ENCODE data around the gene EVI5L. TPM values are rescaled to one million over a fixed set of nuclear protein-coding genes. Genes with fewer than 3 reads are reported as not detected.

The EVI5L gene
- total and polyA plus RNA-seq, 2 of the 8 experiments (the other 6 are each of a cell fraction or from before 2014, with no cell fraction given) = 7.2 to 11.0 TPM

GRCh38 chr19:7788178-7788932 lies 41.7 kb upstream of the EVI5L start:
- Histone ChIP-seq H4K91ac (replicated peaks; ENCODE audit: insufficient read length, low read length) (no peak overlapping the region), H2BK12ac (ENCODE audit: low read depth, low read length) (peak overlapping the region; percentile 77; the same call in 1 of the 2 replicates), H2BK120ac (replicated peaks; ENCODE audit: low read depth, low read length) (no peak overlapping the region), H3K4ac (replicated peaks; ENCODE audit: insufficient read length, low read depth, low read length) (no peak overlapping the region), H3K4me1 (replicated peaks in 1 of 4; ENCODE audit: control insufficient read depth in 3 of 4, insufficient read depth in 4 of 4, low read length in 3 of 4) (peaks cover 0 to 19% (median 12%) of the 10 kb centered on the region in 4 experiments; a peak in 6 of 7 replicates), H3K56ac (replicated peaks; ENCODE audit: insufficient read length, low read depth, low read length) (no peak overlapping the region), H2BK20ac (ENCODE audit: low read length) (no peak overlapping the region), H3K4me2 (ENCODE audit: insufficient read depth in 1 of 2, low read depth in 2 of 2, low read length in 2 of 2) (peak overlapping the region; percentile 87 to 99), H3K9me3 (ENCODE audit: insufficient read depth in 2 of 2, low read depth in 1 of 2, low read length in 1 of 2) (no peaks in the 10 kb centered on the region), H3K36me3 (ENCODE audit: control insufficient read depth in 2 of 4, insufficient read depth in 4 of 4, low read length in 3 of 4) (no peaks in the 10 kb centered on the region), H4K5ac (ENCODE audit: insufficient read length, low read depth, low read length) (no peak overlapping the region), H3K14ac (ENCODE audit: insufficient read length) (no peak overlapping the region), H2AK5ac (ENCODE audit: low read depth, low read length) (no peak overlapping the region), H3K79me1 (ENCODE audit: low read depth, low read length) (no peaks in the 10 kb centered on the region), H3K23me2 (ENCODE audit: low read depth, low read length) (peaks cover 15% of the 10 kb centered on the region), H3K79me2 (ENCODE audit: control insufficient read depth in 1 of 2, insufficient read depth in 2 of 2, low read length in 2 of 2) (no peaks in the 10 kb centered on the region), H3K4me3 (ENCODE audit: extremely low read depth in 1 of 4, insufficient read depth in 2 of 4, low read depth in 3 of 4, low read length in 4 of 4) (peak overlapping the region; percentile 23 to 62 (median 44)), H2AFZ (ENCODE audit: low read length) (no peak overlapping the region), H2BK5ac (ENCODE audit: low read depth, low read length) (no peak overlapping the region), H4K8ac (ENCODE audit: extremely low read depth, insufficient read depth, low read length) (no peak overlapping the region), H3K27me3 (replicated peaks in 1 of 4; ENCODE audit: control insufficient read depth in 3 of 4, extremely low read depth in 1 of 4, insufficient read depth in 3 of 4, low read length in 3 of 4) (peaks cover 13 to 35% (median 29%) of the 10 kb centered on the region in 4 experiments), H4K20me1 (replicated peaks in 1 of 2; ENCODE audit: control insufficient read depth in 1 of 2, insufficient read depth in 2 of 2, low read length in 2 of 2) (peaks cover 0 to 2% of the 10 kb centered on the region in 2 experiments), H3K18ac (ENCODE audit: extremely low read depth, low read length) (no peak overlapping the region; the same call in 1 of the 2 replicates), H3K27ac (ENCODE audit: low read depth, low read length) (no peak overlapping the region), H2BK15ac (ENCODE audit: low read length) (peak overlapping the region; percentile 88; the same call in 1 of the 2 replicates), H3K23ac (ENCODE audit: insufficient read length) (no peak overlapping the region), H3K9ac (replicated peaks in 1 of 4; ENCODE audit: extremely low read depth in 1 of 4, low read depth in 3 of 4, low read length in 3 of 4) (no peak overlapping the region)
- FAIRE-seq (no peak), DNase-seq (ENCODE audit: low read depth in 1 of 2, low spot score in 2 of 2) (peak in 1 of 2 experiments; percentile 69)
- 14% methylated on average over 24 of the region's 67 CpGs; no CpG with 5 or more reads in 1 of the 2 experiments for WGBS, 2 experiments (ENCODE audit: extremely low coverage in 1 of 2, insufficient coverage in 1 of 2, insufficient read length in 1 of 2, insufficient replicate concordance in 2 of 2, low coverage in 1 of 2, low lambda C conversion rate in 2 of 2, missing lambda C conversion rate in 1 of 2)
- ChIA-PET POLR2A (ENCODE audit: partially characterized antibody) (interaction anchor here (0.5 to 4.0 kb wide), 4 partner anchors 12 to 472 kb away, joined by 3 to 13 read pairs (median 4); no protein-coding TSS in a partner anchor), CTCF (ENCODE audit: partially characterized antibody) (interaction anchor here (0.6 to 1.4 kb wide), 4 partner anchors 12 to 90 kb away, joined by 3 to 5 read pairs (median 4); no protein-coding TSS in a partner anchor)
- peak; percentile 21 for TF ChIP-seq KDM4A (IDR thresholded peaks at IDR 0.05; ENCODE audit: low read depth, low read length, severe bottlenecking)
- peak; percentile 76 for TF ChIP-seq EZH2 (IDR thresholded peaks at IDR 0.05; ENCODE audit: low read depth, low read length, severe bottlenecking)
- TF ChIP-seq SUZ12 (IDR thresholded peaks at IDR 0.05; ENCODE audit: low read length) = peak; percentile 72
